B cell (primary cell): ENCODE measurements around the gene ADGRE1.

ENCODE experiments used
- CTCF ChIP-seq: fragments of 200-600 bp; IDR thresholded peaks from one replicate; pipeline ENCODE4 v1.8.0; 2022; ENCODE audit warnings: antibody characterized with exemption, mild to moderate bottlenecking
- EZH2 ChIP-seq: IDR thresholded peaks from 2 replicates; pipeline ENCODE4 v1.6.1; 2012; ENCODE audit warnings: borderline replicate concordance, low read depth, mild to moderate bottlenecking, moderate library complexity, low read length; ENCODE audit not compliant: insufficient read depth, poor library complexity, severe bottlenecking

- TF ChIP-seq CTCF: no peak
- no peak for TF ChIP-seq EZH2
Measured at GRCh38 chr19:6925386-6925785, 38.0 kb downstream of the ADGRE1 start.
